Measurements from ENCODE around the gene FCRL2. TPM values are rescaled to one million over a fixed set of nuclear protein-coding genes. Genes with fewer than 3 reads are reported as not detected.

The FCRL2 gene
- total RNA-seq, 4 donors from 2014 or later, result 0.51 to 0.67 (median 0.57) TPM

DNA sequence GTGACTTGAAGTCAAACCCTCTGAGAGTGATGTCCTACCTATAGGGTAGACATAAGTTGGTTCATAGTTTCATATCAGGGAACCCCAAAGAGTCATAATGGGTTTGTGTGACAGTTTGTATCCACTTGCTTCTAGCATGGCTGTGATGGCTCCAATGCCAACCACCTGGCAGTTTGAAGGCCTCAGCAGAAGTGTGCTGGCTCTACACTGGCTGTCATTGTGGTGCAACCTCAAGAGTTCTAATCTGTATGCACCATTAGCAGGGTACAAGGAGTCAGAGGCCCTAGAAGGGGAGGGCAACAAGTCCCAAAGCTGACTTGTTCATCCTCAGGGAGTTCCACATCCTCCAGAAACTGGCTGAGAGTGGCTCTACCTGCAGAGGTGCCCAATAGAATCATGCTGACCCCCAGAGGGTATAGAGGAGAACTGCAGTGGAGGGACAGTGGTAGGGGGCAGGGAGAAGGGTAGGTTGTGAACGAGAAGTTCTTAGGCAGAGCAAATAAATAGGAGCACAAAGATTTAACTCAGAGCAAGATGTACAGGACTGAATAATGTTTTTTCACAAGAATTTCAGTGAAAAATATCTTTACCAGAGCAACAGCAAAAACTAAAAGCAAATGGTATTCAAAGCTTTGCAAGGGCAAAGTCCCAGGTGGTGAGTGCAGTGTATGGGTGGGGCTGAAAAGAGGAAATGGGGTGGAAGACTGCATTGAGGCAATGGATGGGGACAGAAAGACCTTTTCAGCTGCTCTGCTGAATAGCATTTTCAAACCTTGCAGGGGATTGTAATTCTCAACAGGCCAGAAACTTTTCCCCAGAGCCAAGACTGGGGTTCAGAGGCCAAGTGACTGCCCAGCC is 3.2 kb downstream of the FCRL2 start:
- no peak for DNase-seq
- Histone ChIP-seq H3K4me1 (no peaks in the 10 kb centered on the region), H3K36me3 (no peaks in the 10 kb centered on the region), H3K4me3 (no peak overlapping the region), H3K27me3 (no peaks in the 10 kb centered on the region), H3K9me3 (no peaks in the 10 kb centered on the region), H3K27ac (no peak overlapping the region)
- TF ChIP-seq POLR2A (IDR thresholded peaks at IDR 0.05), result no peak
- TF ChIP-seq, protein P1, sequence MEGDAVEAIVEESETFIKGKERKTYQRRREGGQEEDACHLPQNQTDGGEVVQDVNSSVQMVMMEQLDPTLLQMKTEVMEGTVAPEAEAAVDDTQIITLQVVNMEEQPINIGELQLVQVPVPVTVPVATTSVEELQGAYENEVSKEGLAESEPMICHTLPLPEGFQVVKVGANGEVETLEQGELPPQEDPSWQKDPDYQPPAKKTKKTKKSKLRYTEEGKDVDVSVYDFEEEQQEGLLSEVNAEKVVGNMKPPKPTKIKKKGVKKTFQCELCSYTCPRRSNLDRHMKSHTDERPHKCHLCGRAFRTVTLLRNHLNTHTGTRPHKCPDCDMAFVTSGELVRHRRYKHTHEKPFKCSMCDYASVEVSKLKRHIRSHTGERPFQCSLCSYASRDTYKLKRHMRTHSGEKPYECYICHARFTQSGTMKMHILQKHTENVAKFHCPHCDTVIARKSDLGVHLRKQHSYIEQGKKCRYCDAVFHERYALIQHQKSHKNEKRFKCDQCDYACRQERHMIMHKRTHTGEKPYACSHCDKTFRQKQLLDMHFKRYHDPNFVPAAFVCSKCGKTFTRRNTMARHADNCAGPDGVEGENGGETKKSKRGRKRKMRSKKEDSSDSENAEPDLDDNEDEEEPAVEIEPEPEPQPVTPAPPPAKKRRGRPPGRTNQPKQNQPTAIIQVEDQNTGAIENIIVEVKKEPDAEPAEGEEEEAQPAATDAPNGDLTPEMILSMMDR (IDR thresholded peaks at IDR 0.05), result no peak
- intact Hi-C loops (cut with DNase I; ENCODE audit: low total_unique reads), result no loop called here

DNA sequence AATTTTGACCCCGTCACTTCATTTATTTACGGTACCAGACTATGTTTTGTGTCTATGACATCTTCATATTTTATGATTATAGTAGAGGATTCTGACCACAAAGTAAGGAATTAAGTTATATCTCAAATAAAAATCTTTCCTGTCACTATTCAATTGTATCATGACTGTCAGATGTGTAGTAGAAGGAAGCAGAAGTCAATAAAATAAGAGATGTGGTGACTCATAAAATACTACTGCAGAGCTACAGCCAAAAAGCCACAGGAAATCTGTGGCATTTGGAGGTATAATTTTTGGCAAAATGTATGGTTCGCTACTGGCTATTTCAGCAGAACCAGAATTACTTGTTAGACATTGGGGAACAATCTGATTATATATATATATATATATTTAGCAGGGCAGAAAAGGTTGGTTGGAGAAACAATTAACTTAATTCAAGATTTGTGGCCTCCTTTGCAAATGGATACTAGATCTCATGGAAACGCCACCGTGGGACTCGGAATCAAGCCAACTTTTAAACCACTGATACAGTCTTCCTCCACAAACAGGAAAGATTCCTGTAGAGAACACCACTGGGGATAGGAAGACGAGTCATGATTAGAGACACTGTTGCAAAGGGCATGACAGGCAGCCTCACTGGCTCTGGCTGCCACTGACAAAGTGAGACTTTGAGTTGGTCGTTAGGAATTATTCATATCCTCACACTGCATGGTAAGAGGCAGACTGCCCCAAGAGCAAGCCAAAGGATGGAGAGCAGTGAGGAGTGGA is 5.1 kb downstream of the FCRL2 start:
- Histone ChIP-seq H3K4me3 (no peak overlapping the region), H3K27ac (no peak overlapping the region), H3K9me3 (no peaks in the 10 kb centered on the region), H3K4me1 (no peaks in the 10 kb centered on the region), H3K36me3 (no peaks in the 10 kb centered on the region), H3K27me3 (no peaks in the 10 kb centered on the region)
- intact Hi-C loops (cut with DNase I; ENCODE audit: low total_unique reads), result no loop called here
- no peak for TF ChIP-seq POLR2A (IDR thresholded peaks at IDR 0.05)
- TF ChIP-seq, protein P1 (IDR thresholded peaks at IDR 0.05), result no peak
- no peak for DNase-seq

DNA sequence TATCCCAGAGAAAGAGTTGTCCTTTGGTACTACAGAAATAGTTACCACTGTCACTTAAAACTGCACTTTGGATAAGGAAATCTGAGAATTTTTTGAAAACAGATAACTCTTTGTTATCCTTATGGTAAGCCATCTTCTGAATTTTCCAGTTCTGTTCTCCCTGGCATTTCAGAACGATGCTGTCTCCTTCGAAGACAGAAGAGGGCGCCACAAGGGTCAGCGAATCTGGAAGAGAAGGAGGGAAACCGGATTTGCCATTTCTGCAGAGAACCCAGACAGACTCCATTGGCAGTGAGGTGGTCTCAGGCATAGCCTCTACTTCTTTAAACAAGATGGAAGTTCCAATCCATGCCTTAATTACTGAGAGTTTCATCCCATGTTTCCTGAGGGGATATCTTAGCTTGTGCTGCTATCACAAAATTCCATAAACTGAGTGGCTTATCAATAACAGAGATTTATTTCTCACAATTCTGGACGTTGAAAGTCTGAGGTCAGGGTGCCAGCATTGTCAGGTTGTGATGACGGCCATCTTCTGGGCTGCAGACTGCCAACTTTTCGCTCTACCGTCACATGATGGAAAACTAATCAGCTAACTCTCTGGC is 6.4 kb downstream of the FCRL2 start:
- intact Hi-C loops (cut with DNase I; ENCODE audit: low total_unique reads), result no loop called here
- Histone ChIP-seq H3K4me3 (no peak overlapping the region), H3K27me3 (no peaks in the 10 kb centered on the region), H3K27ac (no peak overlapping the region), H3K4me1 (no peaks in the 10 kb centered on the region), H3K9me3 (no peaks in the 10 kb centered on the region), H3K36me3 (no peaks in the 10 kb centered on the region)
- no peak for TF ChIP-seq POLR2A (IDR thresholded peaks at IDR 0.05)
- TF ChIP-seq, protein P1 (IDR thresholded peaks at IDR 0.05), result no peak
- DNase-seq, result no peak

DNA sequence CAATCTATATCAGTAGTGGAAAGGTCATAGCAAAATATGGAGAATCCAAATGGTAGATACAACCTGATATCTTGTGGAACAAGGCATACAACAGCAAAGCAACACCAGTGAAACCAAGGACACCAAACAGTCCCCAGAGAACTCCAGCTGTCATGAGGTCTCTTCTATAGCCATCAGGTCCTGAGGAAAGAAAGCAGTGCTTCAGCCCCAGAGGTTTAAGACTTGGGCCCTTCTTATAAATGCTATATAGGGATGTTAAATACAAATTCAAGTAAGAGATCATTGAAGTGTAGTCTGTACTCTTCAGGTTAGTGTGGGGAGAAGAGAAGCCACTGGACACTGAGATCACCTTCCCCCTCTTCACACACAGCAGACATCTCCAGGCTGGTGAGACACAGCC is 10.1 kb downstream of the FCRL2 start:
- no peak for DNase-seq

More for the DNA sequence above, 10.1 kb downstream of the FCRL2 start:
- TF ChIP-seq, protein P1 (IDR thresholded peaks at IDR 0.05), result no peak
- Histone ChIP-seq H3K9me3 (no peaks in the 10 kb centered on the region), H3K4me3 (no peak overlapping the region), H3K4me1 (no peaks in the 10 kb centered on the region), H3K36me3 (no peaks in the 10 kb centered on the region), H3K27me3 (no peaks in the 10 kb centered on the region), H3K27ac (no peak overlapping the region)
- intact Hi-C loops (cut with DNase I; ENCODE audit: low total_unique reads), result no loop called here
